GM12874 (cell line): ENCODE results near the gene BOLA3.

Experiments used
- TF ChIP-seq, protein P1 (sequence below): IDR thresholded peaks from 2 replicates; pipeline ENCODE4 v1.5.1; 2011; ENCODE audit warnings: low read depth, mild to moderate bottlenecking, control low read depth, low read length, moderate library complexity; ENCODE audit not compliant: insufficient read depth

The BOLA3 gene

DNA sequence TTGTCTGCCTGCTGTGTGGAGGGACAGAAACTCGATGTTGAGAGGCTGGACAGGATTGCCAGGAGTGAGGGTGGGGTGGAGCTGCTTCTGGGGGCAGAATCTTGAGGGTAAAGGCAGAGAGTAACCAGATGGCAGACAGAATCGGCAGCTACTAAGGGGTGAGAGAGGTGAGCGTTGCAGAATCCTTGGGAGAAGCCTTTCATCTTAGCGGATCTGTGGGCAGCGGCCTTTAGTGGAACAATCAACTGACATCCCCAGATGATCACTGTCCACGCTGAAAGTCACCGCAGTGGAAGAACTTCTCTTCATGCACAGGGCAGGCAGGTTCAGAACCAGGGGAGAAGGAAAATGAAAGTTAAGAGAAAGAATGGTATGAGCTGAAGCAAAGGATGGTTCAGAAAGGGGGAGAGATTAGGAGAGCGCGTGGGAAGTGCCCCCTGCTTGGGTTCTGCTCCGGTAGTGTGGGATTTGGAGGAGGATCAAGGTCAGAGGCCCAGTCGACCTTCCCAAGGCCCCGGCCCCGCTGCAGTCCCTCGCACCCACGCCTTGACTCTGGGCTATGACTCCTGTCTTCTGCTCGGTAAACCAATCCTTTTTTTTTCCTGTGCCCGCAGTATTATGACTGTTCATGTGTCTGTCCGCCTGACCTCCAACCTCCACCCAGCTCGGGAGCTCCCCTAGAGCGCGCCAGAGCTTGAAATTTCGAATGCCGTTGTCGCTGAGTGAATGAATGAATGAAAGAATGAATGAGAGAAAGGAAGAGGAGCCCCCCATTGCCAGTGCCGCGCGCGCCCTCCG lies 584 bp downstream of the BOLA3 start:
- TF ChIP-seq, protein P1, sequence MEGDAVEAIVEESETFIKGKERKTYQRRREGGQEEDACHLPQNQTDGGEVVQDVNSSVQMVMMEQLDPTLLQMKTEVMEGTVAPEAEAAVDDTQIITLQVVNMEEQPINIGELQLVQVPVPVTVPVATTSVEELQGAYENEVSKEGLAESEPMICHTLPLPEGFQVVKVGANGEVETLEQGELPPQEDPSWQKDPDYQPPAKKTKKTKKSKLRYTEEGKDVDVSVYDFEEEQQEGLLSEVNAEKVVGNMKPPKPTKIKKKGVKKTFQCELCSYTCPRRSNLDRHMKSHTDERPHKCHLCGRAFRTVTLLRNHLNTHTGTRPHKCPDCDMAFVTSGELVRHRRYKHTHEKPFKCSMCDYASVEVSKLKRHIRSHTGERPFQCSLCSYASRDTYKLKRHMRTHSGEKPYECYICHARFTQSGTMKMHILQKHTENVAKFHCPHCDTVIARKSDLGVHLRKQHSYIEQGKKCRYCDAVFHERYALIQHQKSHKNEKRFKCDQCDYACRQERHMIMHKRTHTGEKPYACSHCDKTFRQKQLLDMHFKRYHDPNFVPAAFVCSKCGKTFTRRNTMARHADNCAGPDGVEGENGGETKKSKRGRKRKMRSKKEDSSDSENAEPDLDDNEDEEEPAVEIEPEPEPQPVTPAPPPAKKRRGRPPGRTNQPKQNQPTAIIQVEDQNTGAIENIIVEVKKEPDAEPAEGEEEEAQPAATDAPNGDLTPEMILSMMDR = no peak

DNA sequence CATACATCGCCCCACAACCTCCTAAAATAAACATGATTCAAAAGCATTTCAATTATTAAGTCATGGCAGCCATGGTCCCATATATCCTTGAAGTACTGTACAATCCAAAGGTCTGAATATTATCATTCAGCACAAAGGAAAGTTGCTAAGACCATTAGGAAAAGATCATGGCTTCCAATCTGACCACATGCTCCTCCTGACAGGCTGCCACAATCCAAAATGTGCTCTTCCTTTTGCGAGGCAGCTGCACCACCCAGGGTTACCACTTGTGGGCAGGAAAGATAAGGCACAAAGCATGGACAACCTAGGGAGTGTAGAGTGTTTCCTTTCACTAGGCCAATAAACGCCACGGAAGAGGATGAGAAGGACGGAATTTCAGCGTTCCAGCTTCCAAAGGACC lies 5.4 kb downstream of the BOLA3 start:
- TF ChIP-seq, protein P1 = peak; percentile 14; the same call in 1 of the 2 replicates

DNA sequence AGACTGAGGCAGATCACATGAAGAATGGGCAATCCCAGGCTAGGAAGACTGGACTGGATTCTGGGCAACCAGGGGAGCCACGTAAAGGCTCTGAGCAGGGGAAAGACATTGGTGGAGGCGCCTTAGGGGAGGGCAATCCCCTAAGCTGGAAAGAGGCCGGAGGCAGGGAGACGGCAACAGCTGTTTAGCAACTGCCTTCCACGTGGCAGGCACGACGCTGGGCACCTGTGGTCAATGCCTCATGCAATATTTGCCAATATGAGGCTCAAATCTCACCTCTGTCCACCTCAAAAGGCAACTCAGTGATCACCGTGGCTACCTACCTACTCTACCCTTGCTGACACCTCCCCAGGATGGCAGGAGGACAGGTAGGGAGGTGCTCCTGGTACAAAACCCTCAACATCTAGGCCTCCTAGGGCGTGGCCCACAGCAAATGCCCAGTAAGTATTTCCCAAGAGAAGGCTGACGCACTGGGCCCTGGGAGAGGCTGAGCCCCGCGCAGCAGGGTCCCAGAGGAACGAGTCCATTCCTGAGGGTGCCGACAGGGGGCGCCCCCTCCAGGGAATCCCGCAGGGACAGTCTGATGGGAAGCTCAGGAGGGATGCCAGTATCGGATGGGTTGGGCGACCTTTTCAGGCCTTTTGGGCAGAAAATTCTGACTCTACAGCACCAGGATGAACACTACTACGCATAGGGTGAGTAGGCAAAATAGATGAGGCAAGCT lies 8.9 kb downstream of the BOLA3 start:
- TF ChIP-seq, protein P1 = no peak

DNA sequence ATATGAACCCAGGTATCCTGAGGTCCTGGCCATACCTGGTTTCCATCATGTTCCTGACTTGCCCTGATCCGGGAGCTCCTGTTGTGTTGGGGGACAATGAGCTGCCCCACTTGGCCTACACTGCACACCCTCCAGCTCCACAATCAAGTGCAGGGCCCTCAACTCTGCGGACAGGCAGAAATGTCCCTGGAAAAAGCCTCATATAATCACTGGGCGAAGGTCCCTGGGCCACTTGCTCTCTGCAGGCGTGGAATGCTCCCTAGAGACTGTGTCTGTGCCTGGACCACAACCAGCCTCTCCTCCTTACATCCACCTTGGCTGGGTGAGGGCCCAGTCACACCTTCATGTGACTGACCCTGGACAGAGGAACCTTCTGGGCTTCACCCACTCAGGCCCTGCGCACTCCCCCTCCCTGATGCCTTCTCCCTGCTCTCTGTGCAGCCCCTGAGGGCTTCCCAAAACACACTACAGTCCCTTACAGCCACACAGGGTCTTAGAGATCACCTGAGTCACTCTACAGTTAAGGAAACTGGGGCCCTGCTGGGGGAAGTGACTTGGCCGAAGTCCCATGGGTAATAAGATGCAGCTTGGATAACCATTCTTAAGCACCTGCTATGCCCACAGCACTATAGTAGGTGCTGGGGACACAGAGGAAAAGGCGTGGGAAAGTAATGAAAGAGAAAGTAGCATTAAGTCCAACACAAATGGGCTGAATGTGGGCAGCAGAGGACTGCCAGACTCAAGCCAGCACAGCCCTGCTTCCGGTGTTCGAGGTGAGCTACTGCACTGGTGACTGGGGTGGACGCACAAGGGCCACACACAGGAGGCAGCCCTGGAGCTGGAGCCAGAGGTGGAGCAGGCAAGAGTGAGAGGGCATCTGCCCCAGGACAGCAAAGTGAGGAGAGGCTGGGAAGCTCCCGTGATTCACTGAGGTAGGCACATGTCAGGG lies 9.8 kb downstream of the BOLA3 start:
- TF ChIP-seq, protein P1 = no peak

DNA sequence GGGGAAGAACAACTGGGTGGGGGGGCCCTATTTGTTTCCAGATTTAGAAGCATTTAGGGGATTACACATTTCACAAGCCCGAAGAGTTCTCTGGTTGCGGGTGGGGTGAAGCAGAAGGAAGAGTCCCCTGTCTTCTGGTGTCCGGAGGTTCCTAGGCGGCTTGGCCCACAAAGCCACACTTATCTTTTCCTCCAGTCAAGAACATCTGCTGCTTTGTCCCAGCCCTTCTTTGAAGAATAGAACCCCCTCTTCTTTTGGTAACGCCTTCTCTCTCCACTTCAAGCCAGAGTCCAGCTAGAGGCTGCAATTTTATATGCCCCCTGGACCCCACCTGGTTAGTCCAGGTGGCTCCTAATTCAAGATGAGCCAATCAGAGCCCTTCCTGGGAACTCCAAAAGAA lies 15.8 kb downstream of the BOLA3 start:
- TF ChIP-seq, protein P1 = no peak

DNA sequence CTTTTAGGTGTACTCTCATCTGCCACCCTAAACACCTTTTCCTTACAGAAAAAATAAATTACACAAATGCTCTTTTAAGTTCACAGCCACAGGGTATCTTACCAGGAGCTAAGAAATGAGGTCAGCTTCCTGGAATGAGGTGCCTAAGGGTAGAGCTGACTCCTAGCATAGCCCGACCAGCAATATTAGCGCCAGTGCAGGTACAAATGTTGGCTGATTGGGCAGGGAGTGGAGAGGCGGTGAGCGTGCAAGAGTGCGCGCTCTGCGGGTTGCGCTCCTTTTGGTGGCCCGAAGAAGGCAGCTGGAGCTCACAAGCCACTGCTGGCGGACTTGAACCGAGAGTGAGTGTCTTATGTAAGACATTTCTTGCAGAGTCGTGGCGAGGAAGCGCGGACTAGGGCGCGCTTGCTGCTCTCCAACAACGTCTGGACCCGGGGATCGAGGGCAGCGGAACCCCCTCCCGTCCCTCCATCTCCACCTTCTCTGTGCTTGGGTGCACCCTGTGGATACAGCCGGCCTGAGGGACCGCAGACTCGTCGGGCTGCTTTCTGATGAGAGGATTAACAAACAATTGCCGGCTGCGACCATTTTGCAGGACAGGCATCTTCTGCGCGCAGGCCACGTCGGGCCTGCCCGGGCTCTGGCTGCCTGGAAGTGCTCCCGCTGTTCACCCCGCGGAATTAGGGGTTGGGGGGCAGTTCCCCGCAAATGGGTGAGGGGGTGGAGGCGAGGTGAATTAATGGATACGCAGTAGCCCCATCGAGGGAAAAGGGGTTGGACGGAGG lies 17.3 kb downstream of the BOLA3 start:
- TF ChIP-seq, protein P1 = no peak
